ENCODE measurements around the gene TUBAL3. TPM values are rescaled to one million over a fixed set of nuclear protein-coding genes. Genes with fewer than 3 reads are reported as not detected.

TUBAL3 gene
- total RNA-seq, 1 donor from 2014 or later, result not detected

GRCh38 chr10:5373891-5374611, 30.6 kb downstream of the TUBAL3 start:
- no peaks in the 10 kb centered on the region for H3K36me3 Mint-ChIP-seq (ENCODE audit: unreplicated experiment)
- H3K27me3 Mint-ChIP-seq (ENCODE audit: unreplicated experiment), result peaks cover 23% of the 10 kb centered on the region
- H3K27ac Mint-ChIP-seq (ENCODE audit: unreplicated experiment), result no peak overlapping the region
- no peaks in the 10 kb centered on the region for H3K4me1 Mint-ChIP-seq (ENCODE audit: unreplicated experiment)
- no peaks in the 10 kb centered on the region for H3K9me3 Mint-ChIP-seq (ENCODE audit: unreplicated experiment)
- no peak for TF ChIP-seq CTCF (IDR thresholded peaks at IDR 0.05)
- DNase-seq (ENCODE audit: extremely low spot score, unreplicated experiment), result no peak
- no peak overlapping the region for H3K4me3 Mint-ChIP-seq (ENCODE audit: unreplicated experiment)

GRCh38 chr10:5373307-5373706, 31.3 kb downstream of the TUBAL3 start:
- no peak for TF ChIP-seq CTCF (IDR thresholded peaks at IDR 0.05)
- H3K27ac Mint-ChIP-seq (ENCODE audit: unreplicated experiment), result no peak overlapping the region

GRCh38 chr10:5370493-5371352, 33.9 kb downstream of the TUBAL3 start:
- no peak overlapping the region for H3K4me3 Mint-ChIP-seq (ENCODE audit: unreplicated experiment)
- no peaks in the 10 kb centered on the region for H3K9me3 Mint-ChIP-seq (ENCODE audit: unreplicated experiment)
- no peaks in the 10 kb centered on the region for H3K36me3 Mint-ChIP-seq (ENCODE audit: unreplicated experiment)
- TF ChIP-seq CTCF (IDR thresholded peaks at IDR 0.05), result no peak
- H3K27me3 Mint-ChIP-seq (ENCODE audit: unreplicated experiment), result peaks cover 32% of the 10 kb centered on the region
- H3K4me1 Mint-ChIP-seq (ENCODE audit: unreplicated experiment), result no peaks in the 10 kb centered on the region
- DNase-seq (ENCODE audit: extremely low spot score, unreplicated experiment), result no peak
- H3K27ac Mint-ChIP-seq (ENCODE audit: unreplicated experiment), result no peak overlapping the region

More at GRCh38 chr10:5373307-5373706, 31.3 kb downstream of the TUBAL3 start:
- Mint-ChIP-seq H3K4me1 (ENCODE audit: unreplicated experiment) (no peaks in the 10 kb centered on the region), H3K9me3 (ENCODE audit: unreplicated experiment) (no peaks in the 10 kb centered on the region), H3K36me3 (ENCODE audit: unreplicated experiment) (no peaks in the 10 kb centered on the region), H3K27me3 (ENCODE audit: unreplicated experiment) (peaks cover 23% of the 10 kb centered on the region), H3K4me3 (ENCODE audit: unreplicated experiment) (no peak overlapping the region)
- DNase-seq (ENCODE audit: extremely low spot score, unreplicated experiment), result no peak

GRCh38 chr10:5369362-5370158, 35.1 kb downstream of the TUBAL3 start:
- Mint-ChIP-seq H3K27ac (ENCODE audit: unreplicated experiment) (no peak overlapping the region), H3K36me3 (ENCODE audit: unreplicated experiment) (no peaks in the 10 kb centered on the region)

More at GRCh38 chr10:5369362-5370158, 35.1 kb downstream of the TUBAL3 start:
- Mint-ChIP-seq H3K9me3 (ENCODE audit: unreplicated experiment) (no peaks in the 10 kb centered on the region), H3K27me3 (ENCODE audit: unreplicated experiment) (peaks cover 29% of the 10 kb centered on the region), H3K4me3 (ENCODE audit: unreplicated experiment) (no peak overlapping the region), H3K4me1 (ENCODE audit: unreplicated experiment) (no peaks in the 10 kb centered on the region)
- TF ChIP-seq CTCF (IDR thresholded peaks at IDR 0.05), result no peak
- DNase-seq (ENCODE audit: extremely low spot score, unreplicated experiment), result no peak

Data from osteocyte (in vitro differentiated cells).